ENCODE results near the gene TMEM232. TPM values are rescaled to one million over a fixed set of nuclear protein-coding genes. Genes with fewer than 3 reads are reported as not detected.

Gene TMEM232
- total RNA-seq, 2 donors from 2014 or later: 13.3 TPM; not detected in 1

DNA sequence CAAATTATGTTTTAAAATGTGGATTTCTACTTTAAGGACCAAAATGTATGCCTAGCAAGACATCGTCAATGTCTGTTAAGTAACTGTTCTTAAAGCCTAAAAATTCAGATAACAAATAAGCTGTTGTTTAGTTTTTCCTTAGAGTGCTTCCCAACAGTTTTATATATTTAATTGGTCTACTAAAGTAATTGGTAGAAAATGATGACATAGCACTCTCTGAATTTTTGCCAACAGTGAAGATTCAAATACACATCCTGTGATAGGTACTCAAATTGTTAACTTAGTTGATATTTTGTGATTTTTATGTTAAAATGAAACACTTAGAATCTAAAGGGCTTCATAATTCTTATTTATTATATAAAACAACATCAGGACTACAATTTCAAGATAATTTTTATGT is 107.5 kb downstream of the TMEM232 start:
- TF ChIP-seq, protein P1, sequence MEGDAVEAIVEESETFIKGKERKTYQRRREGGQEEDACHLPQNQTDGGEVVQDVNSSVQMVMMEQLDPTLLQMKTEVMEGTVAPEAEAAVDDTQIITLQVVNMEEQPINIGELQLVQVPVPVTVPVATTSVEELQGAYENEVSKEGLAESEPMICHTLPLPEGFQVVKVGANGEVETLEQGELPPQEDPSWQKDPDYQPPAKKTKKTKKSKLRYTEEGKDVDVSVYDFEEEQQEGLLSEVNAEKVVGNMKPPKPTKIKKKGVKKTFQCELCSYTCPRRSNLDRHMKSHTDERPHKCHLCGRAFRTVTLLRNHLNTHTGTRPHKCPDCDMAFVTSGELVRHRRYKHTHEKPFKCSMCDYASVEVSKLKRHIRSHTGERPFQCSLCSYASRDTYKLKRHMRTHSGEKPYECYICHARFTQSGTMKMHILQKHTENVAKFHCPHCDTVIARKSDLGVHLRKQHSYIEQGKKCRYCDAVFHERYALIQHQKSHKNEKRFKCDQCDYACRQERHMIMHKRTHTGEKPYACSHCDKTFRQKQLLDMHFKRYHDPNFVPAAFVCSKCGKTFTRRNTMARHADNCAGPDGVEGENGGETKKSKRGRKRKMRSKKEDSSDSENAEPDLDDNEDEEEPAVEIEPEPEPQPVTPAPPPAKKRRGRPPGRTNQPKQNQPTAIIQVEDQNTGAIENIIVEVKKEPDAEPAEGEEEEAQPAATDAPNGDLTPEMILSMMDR (IDR thresholded peaks at IDR 0.05): no peak
- Histone ChIP-seq H3K9me3 (peaks cover 8% of the 10 kb centered on the region), H3K27me3 (replicated peaks; ENCODE audit: insufficient read depth) (no peaks in the 10 kb centered on the region)

DNA sequence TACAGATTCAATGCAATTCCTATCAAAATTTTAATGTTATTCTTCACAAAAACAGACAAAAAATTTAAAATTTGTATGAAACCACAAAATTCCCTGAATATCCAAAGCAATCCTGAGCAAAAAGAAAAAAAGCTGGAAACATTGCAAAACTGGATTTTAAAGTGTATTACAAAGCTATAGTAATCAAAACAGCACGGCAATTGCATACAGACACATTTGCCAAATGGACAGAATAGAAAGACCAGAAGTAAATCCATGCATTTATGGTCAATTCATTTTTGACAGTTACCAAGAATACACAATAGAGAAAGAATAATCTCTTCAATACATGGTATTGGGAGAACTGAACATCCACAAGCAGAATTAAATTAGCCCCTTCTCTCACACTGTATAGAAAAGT is 110.5 kb downstream of the TMEM232 start:
- no peak for ATAC-seq (ENCODE audit: insufficient number of reproducible peaks, low FRiP score, low read depth)
- Histone ChIP-seq H3K4me1 (ENCODE audit: control insufficient read depth in 1 of 2, low read depth in 2 of 2) (no peaks in the 10 kb centered on the region), H3K27ac (no peak overlapping the region), H3K27me3 (replicated peaks; ENCODE audit: insufficient read depth) (no peaks in the 10 kb centered on the region), H3K9me3 (peaks cover 8% of the 10 kb centered on the region), H3K4me3 (no peak overlapping the region), H3K36me3 (no peaks in the 10 kb centered on the region)
- TF ChIP-seq, protein P1 (IDR thresholded peaks at IDR 0.05): no peak
- no peak for DNase-seq (ENCODE audit: low spot score)

More for the DNA sequence above, 107.5 kb downstream of the TMEM232 start:
- ATAC-seq (ENCODE audit: insufficient number of reproducible peaks, low FRiP score, low read depth) (no peak), DNase-seq (ENCODE audit: low spot score) (no peak)
- Histone ChIP-seq H3K4me3 (no peak overlapping the region), H3K36me3 (no peaks in the 10 kb centered on the region), H3K27ac (no peak overlapping the region), H3K4me1 (ENCODE audit: control insufficient read depth in 1 of 2, low read depth in 2 of 2) (no peaks in the 10 kb centered on the region)

GRCh38 chr5:110612794-110613247 is 113.7 kb downstream of the TMEM232 start:
- no peak overlapping the region for H3K27ac ChIP-seq
- no peak for ATAC-seq (ENCODE audit: insufficient number of reproducible peaks, low FRiP score, low read depth)
- H3K27me3 ChIP-seq (replicated peaks; ENCODE audit: insufficient read depth): no peaks in the 10 kb centered on the region
- H3K9me3 ChIP-seq: peaks cover 8% of the 10 kb centered on the region
- no peak overlapping the region for H3K4me3 ChIP-seq
- TF ChIP-seq, protein P1 (IDR thresholded peaks at IDR 0.05): no peak
- no peaks in the 10 kb centered on the region for H3K4me1 ChIP-seq (ENCODE audit: control insufficient read depth in 1 of 2, low read depth in 2 of 2)
- H3K36me3 ChIP-seq: no peaks in the 10 kb centered on the region
- no peak for DNase-seq (ENCODE audit: low spot score)

DNA sequence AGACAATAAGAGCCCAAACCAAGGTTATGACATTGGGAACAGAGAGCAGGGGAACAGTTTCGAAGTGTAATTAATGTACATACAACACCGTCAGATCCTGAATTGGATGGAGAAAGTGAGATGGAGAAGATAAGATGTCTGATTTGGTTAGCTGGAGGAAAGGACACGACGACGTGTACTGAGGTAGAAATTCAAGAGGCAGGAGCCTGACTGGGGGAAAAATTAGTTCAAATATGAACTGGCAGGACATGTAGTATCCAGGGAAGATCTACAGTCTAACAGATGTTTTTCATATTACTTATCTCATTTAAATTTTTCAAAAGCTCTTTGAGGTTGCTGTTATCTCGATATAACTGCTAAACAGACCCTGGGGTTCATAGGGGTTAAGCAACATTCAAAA is 114.7 kb downstream of the TMEM232 start:
- Histone ChIP-seq H3K27ac (no peak overlapping the region), H3K27me3 (replicated peaks; ENCODE audit: insufficient read depth) (no peaks in the 10 kb centered on the region), H3K4me3 (no peak overlapping the region), H3K4me1 (ENCODE audit: control insufficient read depth in 1 of 2, low read depth in 2 of 2) (no peaks in the 10 kb centered on the region), H3K36me3 (no peaks in the 10 kb centered on the region), H3K9me3 (peaks cover 8% of the 10 kb centered on the region)
- DNase-seq (ENCODE audit: low spot score) (no peak), ATAC-seq (ENCODE audit: insufficient number of reproducible peaks, low FRiP score, low read depth) (no peak)
- TF ChIP-seq, protein P1 (IDR thresholded peaks at IDR 0.05): no peak

DNA sequence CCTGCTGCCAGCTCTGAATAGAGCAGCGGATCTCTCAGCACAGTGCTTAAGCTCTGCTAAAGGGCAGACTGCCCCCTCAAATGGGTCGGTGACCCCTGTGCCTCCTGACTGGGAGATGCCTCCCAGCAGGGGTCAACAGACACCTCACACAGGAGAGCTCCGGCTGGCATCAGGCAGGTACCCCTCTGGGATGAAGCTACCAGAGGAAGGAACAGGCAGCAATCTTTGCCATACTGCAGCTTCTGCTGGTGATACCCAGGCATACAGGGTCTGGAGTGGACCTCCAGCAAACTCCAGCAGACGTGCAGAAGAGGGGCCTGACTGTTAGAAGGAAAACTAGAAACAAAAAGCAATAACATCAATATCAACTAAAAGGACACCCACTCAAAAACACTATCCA is 131.6 kb downstream of the TMEM232 start:
- Histone ChIP-seq H3K27me3 (replicated peaks; ENCODE audit: insufficient read depth) (no peaks in the 10 kb centered on the region), H3K4me1 (ENCODE audit: control insufficient read depth in 1 of 2, low read depth in 2 of 2) (no peaks in the 10 kb centered on the region), H3K4me3 (no peak overlapping the region), H3K27ac (no peak overlapping the region), H3K36me3 (no peaks in the 10 kb centered on the region), H3K9me3 (peaks cover 2% of the 10 kb centered on the region)
- no peak for ATAC-seq (ENCODE audit: insufficient number of reproducible peaks, low FRiP score, low read depth)
- DNase-seq (ENCODE audit: low spot score): no peak
- TF ChIP-seq, protein P1 (IDR thresholded peaks at IDR 0.05): no peak
